ENCODE measurements around the gene FHOD3. TPM values are rescaled to one million over a fixed set of nuclear protein-coding genes. Genes with fewer than 3 reads are reported as not detected.

Gene FHOD3
- total and polyA plus RNA-seq, 2 donors (not counting 1 experiment from before 2014, with no cell fraction given): not detected

GRCh38 chr18:36630917-36631316 lies 333.4 kb downstream of the FHOD3 start:
- Histone ChIP-seq H3K27ac (ENCODE audit: low read length in 2 of 2) (no peak overlapping the region), H3K4me3 (ENCODE audit: control extremely low read depth in 1 of 5, extremely low read depth in 1 of 5, insufficient read depth in 1 of 5, low read depth in 2 of 5, low read length in 4 of 5) (no peak overlapping the region), H3K36me3 (replicated peaks in 1 of 2; ENCODE audit: control extremely low read depth in 1 of 2, control insufficient read depth in 1 of 2, extremely low read depth in 1 of 2, insufficient read depth in 2 of 2, low read length in 1 of 2) (no peaks in the 10 kb centered on the region), H3K4me1 (ENCODE audit: control insufficient read depth in 2 of 2, insufficient read depth in 2 of 2, low read length in 2 of 2) (no peaks in the 10 kb centered on the region), H2AFZ (ENCODE audit: insufficient read depth, low read depth, low read length, poor library complexity, severe bottlenecking) (no peak overlapping the region), H4K20me1 (ENCODE audit: control insufficient read depth, insufficient read depth, low read length, poor library complexity, severe bottlenecking) (no peaks in the 10 kb centered on the region), H3K9me3 (ENCODE audit: control extremely low read depth in 1 of 3, control insufficient read depth in 2 of 3, insufficient read depth in 1 of 3, low read length in 2 of 3) (no peaks in the 10 kb centered on the region), H3K27me3 (replicated peaks in 1 of 4; ENCODE audit: control extremely low read depth in 1 of 4, control insufficient read depth in 3 of 4, insufficient read depth in 4 of 4, low read length in 3 of 4) (no peaks in the 10 kb centered on the region), H3K79me2 (ENCODE audit: control insufficient read depth, insufficient read depth, low read length) (no peaks in the 10 kb centered on the region), H3K4me2 (replicated peaks; ENCODE audit: low read depth, low read length, poor library complexity, severe bottlenecking) (no peak overlapping the region), H3K9ac (ENCODE audit: low read length) (no peak overlapping the region)
- Mint-ChIP-seq H3K27me3 (no peaks in the 10 kb centered on the region), H3K9me3 (ENCODE audit: insufficient read depth) (no peaks in the 10 kb centered on the region), H3K4me3 (no peak overlapping the region), H3K27ac (no peak overlapping the region), H3K4me1 (no peaks in the 10 kb centered on the region)
- DNase-seq: no peak
- ChIA-PET CTCF (no interaction called here), POLR2A (no interaction called here)
- 86% methylated on average over 1 of the region's 2 CpGs for WGBS (ENCODE audit: insufficient coverage)
- TF ChIP-seq CTCF (IDR thresholded peaks at IDR 0.05): no peak
- TF ChIP-seq EZH2 (IDR thresholded peaks at IDR 0.05; ENCODE audit: borderline replicate concordance, insufficient read depth, low read depth, low read length, poor library complexity, severe bottlenecking): no peak
- ATAC-seq (ENCODE audit: low read depth): no peak
- intact Hi-C loops (cut with micrococcal nuclease): no loop called here

- no peak for TF ChIP-seq CTCF (IDR thresholded peaks at IDR 0.05)
- no peak for TF ChIP-seq EZH2 (IDR thresholded peaks at IDR 0.05; ENCODE audit: borderline replicate concordance, insufficient read depth, low read depth, low read length, poor library complexity, severe bottlenecking)
- no peak overlapping the region for H3K4me2 ChIP-seq (replicated peaks; ENCODE audit: low read depth, low read length, poor library complexity, severe bottlenecking)
- Mint-ChIP-seq H3K9me3 (ENCODE audit: insufficient read depth) (no peaks in the 10 kb centered on the region), H3K4me1 (no peaks in the 10 kb centered on the region), H3K4me3 (no peak overlapping the region), H3K27me3 (no peaks in the 10 kb centered on the region), H3K27ac (no peak overlapping the region)
- H3K79me2 ChIP-seq (ENCODE audit: control insufficient read depth, insufficient read depth, low read length): no peaks in the 10 kb centered on the region
- H2AFZ ChIP-seq (ENCODE audit: insufficient read depth, low read depth, low read length, poor library complexity, severe bottlenecking): no peak overlapping the region
- no peaks in the 10 kb centered on the region for H3K4me1 ChIP-seq (ENCODE audit: control insufficient read depth in 2 of 2, insufficient read depth in 2 of 2, low read length in 2 of 2)
- no peak overlapping the region for H3K4me3 ChIP-seq (ENCODE audit: control extremely low read depth in 1 of 5, extremely low read depth in 1 of 5, insufficient read depth in 1 of 5, low read depth in 2 of 5, low read length in 4 of 5)
- ATAC-seq (ENCODE audit: low read depth): no peak
- H3K27ac ChIP-seq (ENCODE audit: low read length in 2 of 2): no peak overlapping the region
- intact Hi-C loops (cut with micrococcal nuclease): no loop called here
- H3K9me3 ChIP-seq (ENCODE audit: control extremely low read depth in 1 of 3, control insufficient read depth in 2 of 3, insufficient read depth in 1 of 3, low read length in 2 of 3): no peaks in the 10 kb centered on the region
- DNase-seq: no peak
- no peaks in the 10 kb centered on the region for H4K20me1 ChIP-seq (ENCODE audit: control insufficient read depth, insufficient read depth, low read length, poor library complexity, severe bottlenecking)
- CTCF ChIA-PET: no interaction called here
- no peaks in the 10 kb centered on the region for H3K27me3 ChIP-seq (replicated peaks in 1 of 4; ENCODE audit: control extremely low read depth in 1 of 4, control insufficient read depth in 3 of 4, insufficient read depth in 4 of 4, low read length in 3 of 4)
- POLR2A ChIA-PET: no interaction called here
- H3K36me3 ChIP-seq (replicated peaks in 1 of 2; ENCODE audit: control extremely low read depth in 1 of 2, control insufficient read depth in 1 of 2, extremely low read depth in 1 of 2, insufficient read depth in 2 of 2, low read length in 1 of 2): no peaks in the 10 kb centered on the region
- H3K9ac ChIP-seq (ENCODE audit: low read length): no peak overlapping the region
- 92% methylated on average over 2 of the region's 4 CpGs for WGBS (ENCODE audit: insufficient coverage)
Observed at GRCh38 chr18:36633961-36634412, 336.5 kb downstream of the FHOD3 start.

Measured in B cell (primary cell).